Neural progenitor cell (in vitro differentiated cells): ENCODE results near the gene RGS3.

Experiments used
- EZH2 ChIP-seq: fragments of 200-600 bp; sonication (generic); IDR thresholded peaks from 2 replicates; pipeline ENCODE4 v1.6.1; 2017; ENCODE audit warnings: antibody characterized with exemption, mild to moderate bottlenecking, moderate library complexity
- EZH2phosphoT487 ChIP-seq: fragments of 200-600 bp; sonication (generic); IDR thresholded peaks from 2 replicates; pipeline ENCODE4 v1.6.1; 2017; ENCODE audit warnings: antibody characterized with exemption
- TF ChIP-seq, protein P1 (sequence below): fragments of 200-600 bp; sonication (generic); IDR thresholded peaks from 2 replicates; pipeline ENCODE4 v1.5.1; 2017; ENCODE audit warnings: antibody characterized with exemption, mild to moderate bottlenecking

DNA sequence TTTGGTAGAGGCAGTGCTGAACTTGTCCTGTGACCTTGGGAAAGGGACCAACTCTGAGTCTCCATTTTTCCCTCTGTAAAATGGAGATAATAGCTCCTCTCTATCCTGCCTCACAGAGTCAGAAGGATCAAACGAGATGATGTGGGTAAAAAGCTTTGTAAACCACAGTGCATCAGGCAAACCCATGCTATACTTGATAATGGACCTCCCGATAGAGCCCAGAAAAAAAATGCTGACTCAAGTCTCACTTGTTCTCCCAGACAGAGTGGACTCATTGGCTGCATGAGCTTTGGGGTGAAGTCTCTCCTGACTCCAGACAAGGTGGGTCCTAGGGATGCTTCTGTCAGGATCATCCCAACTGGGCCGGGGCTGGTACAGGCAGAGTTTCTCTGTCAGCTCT is 32.0 kb downstream of the RGS3 start:
- TF ChIP-seq EZH2 (no peak), EZH2phosphoT487 (no peak)
- TF ChIP-seq, protein P1, sequence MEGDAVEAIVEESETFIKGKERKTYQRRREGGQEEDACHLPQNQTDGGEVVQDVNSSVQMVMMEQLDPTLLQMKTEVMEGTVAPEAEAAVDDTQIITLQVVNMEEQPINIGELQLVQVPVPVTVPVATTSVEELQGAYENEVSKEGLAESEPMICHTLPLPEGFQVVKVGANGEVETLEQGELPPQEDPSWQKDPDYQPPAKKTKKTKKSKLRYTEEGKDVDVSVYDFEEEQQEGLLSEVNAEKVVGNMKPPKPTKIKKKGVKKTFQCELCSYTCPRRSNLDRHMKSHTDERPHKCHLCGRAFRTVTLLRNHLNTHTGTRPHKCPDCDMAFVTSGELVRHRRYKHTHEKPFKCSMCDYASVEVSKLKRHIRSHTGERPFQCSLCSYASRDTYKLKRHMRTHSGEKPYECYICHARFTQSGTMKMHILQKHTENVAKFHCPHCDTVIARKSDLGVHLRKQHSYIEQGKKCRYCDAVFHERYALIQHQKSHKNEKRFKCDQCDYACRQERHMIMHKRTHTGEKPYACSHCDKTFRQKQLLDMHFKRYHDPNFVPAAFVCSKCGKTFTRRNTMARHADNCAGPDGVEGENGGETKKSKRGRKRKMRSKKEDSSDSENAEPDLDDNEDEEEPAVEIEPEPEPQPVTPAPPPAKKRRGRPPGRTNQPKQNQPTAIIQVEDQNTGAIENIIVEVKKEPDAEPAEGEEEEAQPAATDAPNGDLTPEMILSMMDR: no peak
